Sigmoid colon (tissue), 7 donors: ENCODE results near the gene ALPK3. TPM values are rescaled to one million over a fixed set of nuclear protein-coding genes. Genes with fewer than 3 reads are reported as not detected.
"Not testable (repeated sequence)": the region's sequence is repeated elsewhere in the genome, so short reads cannot be mapped to it uniquely, and the experiment has no call there.

ENCODE experiments used
- DNase-seq: peaks from one replicate; pipeline ENCODE4 v3.0.0-alpha.2; 2019
- H3K27ac ChIP-seq, 4 donors: fragments of 200-600 bp; sonication (generic); one replicate each; pipeline ENCODE4 v1.5.1; 2016 to 2019; ENCODE audit warnings: mild to moderate bottlenecking in 1 of 4
- H3K27me3 ChIP-seq, 3 donors: fragments of 200-600 bp; sonication (generic); one replicate each; pipeline ENCODE4 v1.5.1; 2019; ENCODE audit warnings: mild to moderate bottlenecking in 1 of 3
- H3K36me3 ChIP-seq, 4 donors: fragments of 200-600 bp; sonication (generic); one replicate each; pipeline ENCODE4 v1.5.1; 2016 to 2019
- H3K4me1 ChIP-seq, 4 donors: fragments of 200-600 bp; sonication (generic); one replicate each; pipeline ENCODE4 v1.5.1; 2017 to 2019
- H3K4me3 ChIP-seq, 4 donors: fragments of 200-600 bp; sonication (generic); one replicate each; pipeline ENCODE4 v1.5.1; 2017 to 2019; ENCODE audit warnings: mild to moderate bottlenecking in 2 of 4, moderate library complexity in 1 of 4
- H3K9me3 ChIP-seq, 4 donors: fragments of 200-600 bp in 3 of 4; sonication (generic) in 3 of 4; one replicate each; pipeline versions ENCODE4 v1.5.1 to v1.6.1; 2013 to 2019
- CTCF ChIP-seq, 4 experiments: fragments of 450-650 bp in 3 of 4; fragments of 200-600 bp in 1 of 4; IDR thresholded peaks; one replicate each; pipeline ENCODE4 v1.5.1; 2016 to 2019; ENCODE audit warnings: antibody characterized with exemption in 4 of 4, mild to moderate bottlenecking in 3 of 4, moderate library complexity in 2 of 4
- EP300 ChIP-seq, 4 donors: sonication (generic); formaldehyde crosslinking; IDR thresholded peaks; one replicate each; pipeline ENCODE4 v1.6.1; 2017; ENCODE audit warnings: antibody characterized with exemption in 4 of 4
- POLR2A ChIP-seq, 2 donors: fragments of 450-650 bp; IDR thresholded peaks; one replicate each; pipeline ENCODE4 v1.6.1; 2016; ENCODE audit warnings: antibody characterized with exemption in 2 of 2, mild to moderate bottlenecking in 2 of 2, moderate library complexity in 2 of 2
- POLR2AphosphoS5 ChIP-seq, 4 donors: sonication (generic); formaldehyde crosslinking; IDR thresholded peaks; one replicate each; pipeline ENCODE4 v1.6.1; 2017; ENCODE audit warnings: antibody characterized with exemption in 4 of 4
- WGBS, 2 donors: extraction: QIAGEN DNeasy Blood & Tissue Kit; methylation state at CpG; one replicate each; pipeline ENCODE4 v1.1.7; 2013; 5-methylcytosine and 5-hydroxymethylcytosine counted together
- intact Hi-C: fragments of 100-400 bp; cut with DNase I; formaldehyde crosslinking; loops from one replicate; pipeline ENCODE4 v1.15.1; 2023
- polyA plus RNA-seq, 3 donors: library from polyadenylated mRNA; stranded (reverse); fragments of 200-250 nt; gene quantifications; one replicate each; pipeline ENCODE4 v1.2.3, GENCODE V29; 2013
- total RNA-seq, 4 donors: library from RNA; depleted of rRNA; stranded (reverse); fragments of >200 nt; gene quantifications; one replicate each; pipeline ENCODE4 v1.1.0, GENCODE V29; 2016
- donor health status: healthy with polysubstance abuse.
- donor health status: Bipolar disorder and iron deficiency.
- donor health status: healthy.

Gene ALPK3
- total and polyA plus RNA-seq, 7 donors = under 0.01 to 41.0 (median 3.9) TPM

DNA sequence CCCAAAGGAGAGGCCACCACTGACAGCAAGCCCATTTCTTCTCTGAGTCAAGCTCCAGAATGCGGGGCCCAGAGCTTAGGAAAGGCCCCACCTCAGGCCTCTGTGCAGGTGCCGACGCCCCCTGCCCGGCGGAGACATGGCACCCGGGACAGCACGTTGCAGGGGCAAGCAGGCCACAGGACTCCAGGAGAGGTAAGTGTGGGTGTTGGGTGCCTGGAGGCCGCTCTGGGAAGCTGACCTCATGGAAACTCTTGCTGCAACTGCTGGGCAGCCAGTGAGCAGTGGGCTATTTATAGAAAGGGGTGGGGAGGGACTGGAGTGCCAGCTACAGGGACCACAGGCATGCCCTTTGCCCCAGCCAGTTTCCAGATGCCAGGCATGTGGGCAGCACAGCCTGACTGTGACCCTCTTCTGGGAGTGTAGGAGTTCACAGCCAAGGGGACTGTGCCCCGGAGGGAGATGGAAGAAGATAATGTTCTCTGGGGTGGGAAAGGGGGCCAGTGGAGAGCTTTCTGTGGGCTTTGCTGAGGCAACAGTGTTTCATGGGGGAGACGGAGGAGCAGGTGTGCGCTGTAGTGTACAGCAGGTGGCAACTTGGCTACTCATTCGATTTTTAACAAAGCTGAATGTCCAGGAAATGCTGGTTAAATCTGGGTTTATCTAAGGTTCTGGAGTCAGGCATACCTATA is 23.7 kb downstream of the ALPK3 start:
- no peaks in the 10 kb centered on the region for H3K27me3 ChIP-seq
- peaks cover 0 to 46% (median 36%) of the 10 kb centered on the region in 4 donors for H3K4me1 ChIP-seq
- H3K36me3 ChIP-seq = peaks cover 0 to 13% (median 0%) of the 10 kb centered on the region in 4 donors
- peak overlapping the region; percentile 75 to 90 (median 82) for H3K27ac ChIP-seq
- H3K9me3 ChIP-seq = no peaks in the 10 kb centered on the region
- TF ChIP-seq POLR2A (IDR thresholded peaks at IDR 0.05) (no peak), EP300 (IDR thresholded peaks at IDR 0.05) (peak; percentile 49 to 90 (median 76)), CTCF (IDR thresholded peaks at IDR 0.05) (no peak), POLR2AphosphoS5 (IDR thresholded peaks at IDR 0.05) (peak; percentile 55 to 80 (median 60))
- intact Hi-C loops = loop anchor here (5.0 to 10.0 kb wide), 2 partner anchors 94 to 126 kb away; partner anchors contain the start of genes SEC11A and ZNF592
- 46 to 76% methylated on average over 12 of the region's 12 CpGs for WGBS, 2 donors
- no peak overlapping the region for H3K4me3 ChIP-seq
- peak; percentile 93 for DNase-seq

GRCh38 chr15:84842781-84843180 is 25.6 kb downstream of the ALPK3 start:
- peaks cover 0 to 46% (median 36%) of the 10 kb centered on the region in 4 donors for H3K4me1 ChIP-seq
- peak overlapping the region in 2 of 4 donors; percentile 87 to 90 for H3K27ac ChIP-seq
- no peak overlapping the region for H3K4me3 ChIP-seq
- no peaks in the 10 kb centered on the region for H3K9me3 ChIP-seq
- TF ChIP-seq EP300 (IDR thresholded peaks at IDR 0.05) = no peak
- no peak for TF ChIP-seq CTCF (IDR thresholded peaks at IDR 0.05)
- TF ChIP-seq POLR2A (IDR thresholded peaks at IDR 0.05) = no peak
- TF ChIP-seq POLR2AphosphoS5 (IDR thresholded peaks at IDR 0.05) = no peak
- H3K36me3 ChIP-seq = peaks cover 0 to 13% (median 0%) of the 10 kb centered on the region in 4 donors
- 89 to 97% methylated on average over 1 of the region's 1 CpG for WGBS, 2 donors
- DNase-seq = no peak
- H3K27me3 ChIP-seq = no peaks in the 10 kb centered on the region
- intact Hi-C loops = loop anchor here (5.0 to 10.0 kb wide), 2 partner anchors 95 to 128 kb away; partner anchors contain the start of genes SEC11A and ZNF592

- no peak for DNase-seq
- peak in 1 of 4 donors; percentile 3 for TF ChIP-seq EP300 (IDR thresholded peaks at IDR 0.05)
- TF ChIP-seq POLR2A (IDR thresholded peaks at IDR 0.05) = no peak
- Histone ChIP-seq H3K27me3 (no peaks in the 10 kb centered on the region), H3K27ac (peak overlapping the region; percentile 54 to 90 (median 67)), H3K9me3 (no peaks in the 10 kb centered on the region), H3K36me3 (peaks cover 0 to under 1% (median 0%) of the 10 kb centered on the region in 4 donors), H3K4me1 (peaks cover 0 to 35% (median 25%) of the 10 kb centered on the region in 4 donors), H3K4me3 (no peak overlapping the region)
- intact Hi-C loops = loop anchor here (2.0 to 10.0 kb wide), 3 partner anchors 84 to 130 kb away; partner anchors contain the start of genes SEC11A and ZNF592
- WGBS, 2 donors = 18 to 62% methylated on average over 2 of the region's 2 CpGs
These were observed 27.8 kb downstream of the ALPK3 start for GRCh38 chr15:84844964-84845363.

GRCh38 chr15:84845631-84846030 is 28.5 kb downstream of the ALPK3 start:
- intact Hi-C loops = loop anchor here (2.0 to 10.0 kb wide), 2 partner anchors 83 to 131 kb away; partner anchors contain the start of gene SEC11A
- H3K9me3 ChIP-seq, H3K36me3 ChIP-seq, H3K4me3 ChIP-seq, H3K27me3 ChIP-seq: not testable (repeated sequence)
- 50 to 77% methylated on average over 7 of the region's 7 CpGs for WGBS, 2 donors
- Histone ChIP-seq H3K4me1 (peaks cover 0 to 29% (median 18%) of the 10 kb centered on the region in 4 donors), H3K27ac (peak overlapping the region; percentile 54 to 90 (median 67))
- TF ChIP-seq CTCF (IDR thresholded peaks at IDR 0.05) = peak; percentile 20 to 73 (median 68)
- peak; percentile 83 for DNase-seq

DNA sequence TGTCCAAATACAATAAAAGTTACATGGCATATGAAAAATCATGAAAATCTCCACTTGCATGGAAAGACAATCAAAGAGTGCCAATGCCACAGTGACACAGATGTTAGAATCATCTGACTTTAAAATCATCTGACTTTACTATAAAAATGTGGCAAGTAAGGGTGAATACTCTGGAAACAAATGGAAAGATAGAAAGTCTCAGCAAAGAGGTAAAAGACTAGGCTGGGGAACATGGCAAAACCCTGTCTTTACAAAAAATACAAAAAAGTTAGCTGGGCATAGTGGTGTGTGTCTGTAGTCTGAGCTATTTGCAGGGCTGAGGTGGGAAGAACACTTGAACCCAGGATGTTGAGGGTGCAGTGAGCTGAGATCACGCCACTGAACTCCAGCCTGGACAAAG is 29.1 kb downstream of the ALPK3 start:
- Histone ChIP-seq H3K27me3 (no peaks in the 10 kb centered on the region), H3K4me1 (peaks cover 0 to 22% (median 12%) of the 10 kb centered on the region in 4 donors), H3K4me3 (no peak overlapping the region), H3K36me3 (no peaks in the 10 kb centered on the region), H3K9me3 (no peaks in the 10 kb centered on the region), H3K27ac (peak overlapping the region in 1 of 4 donors; percentile 90)
- intact Hi-C loops = loop anchor here (10.0 kb wide), 1 partner anchor 131 kb away; the partner anchor contains the start of gene SEC11A
- TF ChIP-seq EP300 (IDR thresholded peaks at IDR 0.05) (no peak), POLR2A (IDR thresholded peaks at IDR 0.05) (no peak), POLR2AphosphoS5 (IDR thresholded peaks at IDR 0.05) (no peak), CTCF (IDR thresholded peaks at IDR 0.05) (no peak)
- DNase-seq = no peak
- 95 to 100% methylated on average over 1 of the region's 1 CpG for WGBS, 2 donors
